GOT3 (cell line): Measurements from ENCODE around the gene LIN7B.
"Not testable (repeated sequence)": the region's sequence is repeated elsewhere in the genome, so short reads cannot be mapped to it uniquely, and the experiment has no call there.

ENCODE experiments used
- DNase-seq: peaks from one replicate; lab custom pipeline; 2025; ENCODE audit warnings: mixed read lengths; lab: John Stamatoyannopoulos, UW

Gene LIN7B

GRCh38 chr19:49119411-49120324 is 5.5 kb downstream of the LIN7B start, which contains the start of gene PPFIA3:
TSS of gene PPFIA3 (plus strand) at chr19:49119544. CDS start at chr19:49127874, 8,330 bp downstream.
- no peak for DNase-seq

- DNase-seq, result no peak
These were observed 6.1 kb downstream of the LIN7B start for GRCh38 chr19:49120325-49120683.

GRCh38 chr19:49120868-49121267 is 6.7 kb downstream of the LIN7B start:
- DNase-seq, result no peak

GRCh38 chr19:49121841-49122240 is 7.7 kb downstream of the LIN7B start:
- DNase-seq, result not testable (repeated sequence)

GRCh38 chr19:49123285-49123684 is 9.1 kb downstream of the LIN7B start:
- not testable (repeated sequence) for DNase-seq

- no peak for DNase-seq
These were observed 11.0 kb downstream of the LIN7B start for GRCh38 chr19:49125025-49125731.

- no peak for DNase-seq
These were observed 12.4 kb downstream of the LIN7B start for GRCh38 chr19:49126575-49126974.

GRCh38 chr19:49127225-49127624 is 13.1 kb downstream of the LIN7B start:
- not testable (repeated sequence) for DNase-seq

- DNase-seq, result peak; percentile 90
These were observed 13.7 kb downstream of the LIN7B start for GRCh38 chr19:49127674-49128544.

GRCh38 chr19:49128545-49129237 is 14.5 kb downstream of the LIN7B start:
- no peak for DNase-seq

- DNase-seq, result no peak
These were observed 15.0 kb downstream of the LIN7B start for GRCh38 chr19:49129238-49129583.

- no peak for DNase-seq
These were observed 16.2 kb downstream of the LIN7B start for GRCh38 chr19:49130325-49130724.

GRCh38 chr19:49132974-49133609 is 18.9 kb downstream of the LIN7B start:
- DNase-seq, result no peak

- DNase-seq, result no peak
These were observed 19.7 kb downstream of the LIN7B start for GRCh38 chr19:49133621-49134454.

- no peak for DNase-seq
These were observed 21.5 kb downstream of the LIN7B start for GRCh38 chr19:49135686-49136085.

GRCh38 chr19:49136771-49137171 is 22.6 kb downstream of the LIN7B start:
- DNase-seq, result no peak

GRCh38 chr19:49140951-49141350 is 26.8 kb downstream of the LIN7B start:
- no peak for DNase-seq

GRCh38 chr19:49141352-49141751 is 27.2 kb downstream of the LIN7B start:
- DNase-seq, result no peak

GRCh38 chr19:49142866-49143335 is 28.7 kb downstream of the LIN7B start:
- peak; percentile 70 for DNase-seq
